PC-3 (cell line): ENCODE data around the gene PFKFB4. TPM values are rescaled to one million over a fixed set of nuclear protein-coding genes. Genes with fewer than 3 reads are reported as not detected.

ENCODE experiments used
- ATAC-seq: fragments of 200-7000 bp; cut with Tn5 transposase; 2 replicates; pipeline ENCODE4 v1.9.1; 2020; ENCODE audit warnings: mild to moderate bottlenecking, moderate library complexity
- BruUV-seq: library from RNA; stranded (reverse); fragments of 400-500 nt; replicated peaks from 2 replicates; lab custom pipeline; 2021; lab: Mats Ljungman, UMichigan
- CTCF ChIA-PET: fragments of 300-600 bp; sonication (Branson Sonifier 250); formaldehyde crosslinking; loops from one replicate; lab custom pipeline; 2022; ENCODE audit warnings: antibody characterized with exemption; lab: Charles Lee
- POLR2A ChIA-PET: fragments of 300-600 bp; sonication (Branson Sonifier 250); formaldehyde crosslinking; loops from one replicate; lab custom pipeline; 2022; ENCODE audit warnings: antibody characterized with exemption; ENCODE audit not compliant: unreplicated experiment; lab: Charles Lee
- DNase-seq: peaks from one replicate; pipeline ENCODE4 v3.0.0-alpha.2; 2015
- H2AFZ ChIP-seq: fragments of 300-600 bp; sonication (generic); 2 replicates; pipeline ENCODE4 v1.6.0; 2016; ENCODE audit warnings: antibody characterized with exemption, low read length
- H3F3A ChIP-seq: fragments of 300-600 bp; sonication (generic); one replicate; pipeline ENCODE4 v1.6.0; 2017; ENCODE audit warnings: antibody characterized with exemption, low read length, control low read depth, mild to moderate bottlenecking; ENCODE audit not compliant: unreplicated experiment
- H3K27ac ChIP-seq: fragments of 300-600 bp; sonication (generic); 2 replicates; pipeline ENCODE4 v1.5.1; 2016; ENCODE audit warnings: mild to moderate bottlenecking, low read length
- H3K27me3 ChIP-seq: fragments of 300-600 bp; sonication (generic); 2 replicates; pipeline ENCODE4 v1.6.1; 2016; ENCODE audit warnings: low read length, mixed read lengths
- H3K36me3 ChIP-seq: fragments of 300-600 bp; sonication (generic); 2 replicates; pipeline ENCODE4 v1.6.1; 2016; ENCODE audit warnings: low read depth, mixed run types, low read length, mixed read lengths
- H3K4me1 ChIP-seq: fragments of 300-600 bp; sonication (generic); 2 replicates; pipeline ENCODE4 v1.5.1; 2016; ENCODE audit warnings: low read length; ENCODE audit not compliant: insufficient read depth
- H3K4me2 ChIP-seq: fragments of 300-600 bp; sonication (generic); 2 replicates; pipeline ENCODE4 v1.6.0; 2016; ENCODE audit warnings: low read length
- H3K4me3 ChIP-seq: fragments of 300-600 bp; sonication (generic); 2 replicates; pipeline ENCODE4 v1.5.1; 2016; ENCODE audit warnings: mild to moderate bottlenecking, low read length, mixed read lengths
- H3K79me2 ChIP-seq: fragments of 300-600 bp; sonication (generic); 2 replicates; pipeline ENCODE4 v1.6.1; 2017; ENCODE audit warnings: low read length, mixed read lengths
- H3K9ac ChIP-seq: fragments of 300-600 bp; sonication (generic); 2 replicates; pipeline ENCODE4 v1.6.0; 2016; ENCODE audit warnings: mild to moderate bottlenecking, low read length
- H3K9me2 ChIP-seq: fragments of 300-600 bp; sonication (generic); replicated peaks from 2 replicates; pipeline ENCODE4 v1.6.1; 2016; ENCODE audit warnings: mixed run types, low read length, mixed read lengths
- H3K9me3 ChIP-seq: fragments of 300-600 bp; sonication (generic); 2 replicates; pipeline ENCODE4 v1.6.1; 2016; ENCODE audit warnings: low read length, mixed read lengths
- H4K20me1 ChIP-seq: fragments of 300-600 bp; sonication (generic); 2 replicates; pipeline ENCODE4 v1.6.1; 2016; ENCODE audit warnings: low read length, mixed read lengths
- EZH2 ChIP-seq: fragments of 300-600 bp; sonication (generic); IDR thresholded peaks from one replicate; pipeline ENCODE4 v1.6.1; 2017; ENCODE audit warnings: antibody characterized with exemption, mild to moderate bottlenecking, low read length; ENCODE audit not compliant: unreplicated experiment
- EZH2phosphoT487 ChIP-seq: fragments of 300-600 bp; sonication (generic); IDR thresholded peaks from 2 replicates; pipeline ENCODE4 v1.6.1; 2018; ENCODE audit warnings: mild to moderate bottlenecking, antibody characterized with exemption, low read length, borderline replicate concordance
- intact Hi-C: fragments of 100-400 bp; cut with micrococcal nuclease; formaldehyde crosslinking; loops from 2 replicates; pipeline ENCODE4 v1.9.0; 2023
- total RNA-seq: library from RNA; depleted of rRNA; stranded (reverse); fragments of >200 nt; gene quantifications from 2 replicates; pipeline ENCODE4 v1.2.3, GENCODE V29; 2014
- TF ChIP-seq, protein P1 (sequence below): fragments of 300-600 bp; sonication (generic); conservative IDR thresholded peaks from 2 replicates; pipeline ENCODE4 v1.5.1; 2017; ENCODE audit warnings: antibody characterized with exemption, low read depth, mild to moderate bottlenecking, low read length

The PFKFB4 gene
- total RNA-seq, 1 experiment from 2014 or later, result 33.5 TPM

DNA sequence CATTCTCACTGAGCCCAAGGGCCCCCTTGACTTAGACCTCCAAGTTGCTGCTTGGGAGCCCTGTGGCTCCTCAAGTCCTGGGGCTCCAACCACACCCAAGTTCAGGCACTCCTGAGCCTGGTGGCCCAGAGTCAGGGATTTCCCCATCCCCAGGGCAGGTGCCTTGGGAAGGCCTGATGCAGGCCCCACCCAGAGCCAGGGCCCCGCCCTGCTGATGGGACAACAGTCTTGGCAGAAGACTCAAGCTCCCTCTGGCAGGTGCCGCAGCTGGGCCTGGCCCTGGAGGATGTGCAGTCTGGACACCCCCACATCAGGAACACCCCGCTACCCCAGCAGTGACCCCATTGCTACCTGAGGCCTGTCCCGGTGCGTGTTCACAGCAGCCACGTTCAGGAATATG lies 35.0 kb downstream of the PFKFB4 start:
- no peaks in the 10 kb centered on the region for H3K79me2 ChIP-seq
- H3K9ac ChIP-seq, result no peak overlapping the region
- no peak overlapping the region for H3K27ac ChIP-seq
- ATAC-seq, result no peak
- H3K9me2 ChIP-seq, result no peaks in the 10 kb centered on the region
- TF ChIP-seq EZH2phosphoT487, result no peak
- H3K27me3 ChIP-seq, result no peaks in the 10 kb centered on the region
- H4K20me1 ChIP-seq, result no peaks in the 10 kb centered on the region
- ChIA-PET POLR2A (no interaction called here), CTCF (no interaction called here)
- H3K9me3 ChIP-seq, result no peaks in the 10 kb centered on the region
- no peak overlapping the region for H3K4me2 ChIP-seq
- no peaks in the 10 kb centered on the region for H3F3A ChIP-seq
- DNase-seq, result no peak
- intact Hi-C loops, result no loop called here
- no TSS peak for BruUV-seq
- H3K4me3 ChIP-seq, result no peak overlapping the region
- no peak overlapping the region for H2AFZ ChIP-seq
- no peaks in the 10 kb centered on the region for H3K4me1 ChIP-seq
- H3K36me3 ChIP-seq, result peaks cover 12% of the 10 kb centered on the region; the same call in 1 of the 2 replicates

DNA sequence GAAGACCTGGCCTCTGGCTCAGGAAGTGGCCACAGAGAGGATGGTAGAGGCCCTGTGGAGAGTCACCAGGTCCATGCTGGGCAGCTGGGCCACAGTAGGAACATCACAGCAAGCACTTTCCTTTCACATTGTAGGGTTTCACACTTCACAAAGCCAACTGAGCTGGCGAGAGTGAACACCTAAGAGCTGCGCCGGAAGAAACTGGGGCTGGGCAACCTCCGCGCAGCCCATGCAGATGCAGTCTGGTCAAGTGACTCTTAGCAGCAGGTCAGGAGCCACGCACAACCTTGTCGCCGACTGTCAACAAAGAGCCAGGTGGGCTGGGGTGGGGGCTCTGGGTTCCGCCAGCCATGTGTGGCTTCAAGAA lies 37.3 kb downstream of the PFKFB4 start:
- ATAC-seq, result no peak
- Histone ChIP-seq H3F3A (no peaks in the 10 kb centered on the region), H3K4me3 (no peak overlapping the region), H3K79me2 (no peaks in the 10 kb centered on the region), H4K20me1 (no peaks in the 10 kb centered on the region), H3K9ac (no peak overlapping the region), H3K4me2 (no peak overlapping the region), H3K9me3 (no peaks in the 10 kb centered on the region), H3K27ac (no peak overlapping the region), H2AFZ (no peak overlapping the region), H3K36me3 (peaks cover 5% of the 10 kb centered on the region; the same call in 1 of the 2 replicates), H3K9me2 (no peaks in the 10 kb centered on the region), H3K4me1 (no peaks in the 10 kb centered on the region), H3K27me3 (no peaks in the 10 kb centered on the region)
- BruUV-seq, result no TSS peak
- intact Hi-C loops, result no loop called here
- no peak for DNase-seq
- TF ChIP-seq EZH2phosphoT487 (no peak), EZH2 (no peak)
- TF ChIP-seq, protein P1, sequence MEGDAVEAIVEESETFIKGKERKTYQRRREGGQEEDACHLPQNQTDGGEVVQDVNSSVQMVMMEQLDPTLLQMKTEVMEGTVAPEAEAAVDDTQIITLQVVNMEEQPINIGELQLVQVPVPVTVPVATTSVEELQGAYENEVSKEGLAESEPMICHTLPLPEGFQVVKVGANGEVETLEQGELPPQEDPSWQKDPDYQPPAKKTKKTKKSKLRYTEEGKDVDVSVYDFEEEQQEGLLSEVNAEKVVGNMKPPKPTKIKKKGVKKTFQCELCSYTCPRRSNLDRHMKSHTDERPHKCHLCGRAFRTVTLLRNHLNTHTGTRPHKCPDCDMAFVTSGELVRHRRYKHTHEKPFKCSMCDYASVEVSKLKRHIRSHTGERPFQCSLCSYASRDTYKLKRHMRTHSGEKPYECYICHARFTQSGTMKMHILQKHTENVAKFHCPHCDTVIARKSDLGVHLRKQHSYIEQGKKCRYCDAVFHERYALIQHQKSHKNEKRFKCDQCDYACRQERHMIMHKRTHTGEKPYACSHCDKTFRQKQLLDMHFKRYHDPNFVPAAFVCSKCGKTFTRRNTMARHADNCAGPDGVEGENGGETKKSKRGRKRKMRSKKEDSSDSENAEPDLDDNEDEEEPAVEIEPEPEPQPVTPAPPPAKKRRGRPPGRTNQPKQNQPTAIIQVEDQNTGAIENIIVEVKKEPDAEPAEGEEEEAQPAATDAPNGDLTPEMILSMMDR, result no peak
- CTCF ChIA-PET, result no interaction called here
- POLR2A ChIA-PET, result interaction anchor here (0.5 kb wide), 1 partner anchor 15 kb away, joined by 4 read pairs; no protein-coding TSS in a partner anchor

DNA sequence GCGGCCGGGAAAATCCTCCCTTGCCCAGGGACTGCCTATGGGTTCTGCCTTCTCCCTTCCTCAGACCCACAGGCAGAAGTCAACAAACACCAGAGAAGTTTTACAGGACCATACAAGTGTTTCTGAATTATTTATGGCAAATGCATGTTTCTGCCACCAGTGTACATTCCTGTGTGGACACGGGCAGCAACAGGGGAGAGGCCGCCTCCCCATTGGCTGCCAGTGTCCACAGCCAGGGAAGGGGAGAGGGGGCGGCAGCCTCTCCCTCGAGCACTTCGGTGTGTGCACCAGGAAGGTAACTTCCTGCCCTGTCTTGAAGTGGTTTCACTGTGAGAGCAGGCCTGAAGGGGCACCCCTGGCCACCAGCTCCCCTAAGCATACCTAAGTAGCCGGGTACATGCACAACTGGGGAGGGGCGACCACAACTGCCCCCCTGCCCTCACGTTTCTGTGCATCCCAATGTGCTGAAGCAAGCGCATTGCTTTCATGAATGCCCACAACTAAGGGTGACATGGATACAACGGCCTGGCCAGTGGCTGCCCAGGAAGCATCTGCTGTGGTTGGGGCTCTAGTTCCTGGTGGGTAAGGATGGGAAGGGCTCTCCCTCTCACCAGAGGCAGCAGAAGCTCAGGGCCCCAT lies 37.8 kb downstream of the PFKFB4 start:
- no peak for TF ChIP-seq EZH2
- TF ChIP-seq EZH2phosphoT487, result no peak
- TF ChIP-seq, protein P1, result no peak
- DNase-seq (no peak), ATAC-seq (no peak)
- H2AFZ ChIP-seq, result no peak overlapping the region
- H3K27ac ChIP-seq, result no peak overlapping the region
- no peaks in the 10 kb centered on the region for H3K79me2 ChIP-seq
- H3K9ac ChIP-seq, result no peak overlapping the region
- H3K9me2 ChIP-seq, result no peaks in the 10 kb centered on the region
- H3K27me3 ChIP-seq, result no peaks in the 10 kb centered on the region
- intact Hi-C loops, result no loop called here
- H3K4me2 ChIP-seq, result no peak overlapping the region
- H3K4me1 ChIP-seq, result no peaks in the 10 kb centered on the region
- H3F3A ChIP-seq, result no peaks in the 10 kb centered on the region
- CTCF ChIA-PET, result no interaction called here
- TSS peak; percentile 14 for BruUV-seq
- H4K20me1 ChIP-seq, result no peaks in the 10 kb centered on the region
- H3K4me3 ChIP-seq, result no peak overlapping the region
- H3K9me3 ChIP-seq, result no peaks in the 10 kb centered on the region
- POLR2A ChIA-PET, result interaction anchor here (0.5 kb wide), 1 partner anchor 14 kb away, joined by 4 read pairs; no protein-coding TSS in a partner anchor
- H3K36me3 ChIP-seq, result peaks cover 5% of the 10 kb centered on the region; the same call in 1 of the 2 replicates
